HK-2 (cell line): Measurements from ENCODE around the gene BZW2.
A peak's percentile ranks its signal among the peaks of the same experiment; 100 is the strongest.

Experiments
- DNase-seq: peaks from one replicate; pipeline ENCODE4 v3.0.0-alpha.2; 2018; ENCODE audit not compliant: unreplicated experiment

BZW2 gene

DNA sequence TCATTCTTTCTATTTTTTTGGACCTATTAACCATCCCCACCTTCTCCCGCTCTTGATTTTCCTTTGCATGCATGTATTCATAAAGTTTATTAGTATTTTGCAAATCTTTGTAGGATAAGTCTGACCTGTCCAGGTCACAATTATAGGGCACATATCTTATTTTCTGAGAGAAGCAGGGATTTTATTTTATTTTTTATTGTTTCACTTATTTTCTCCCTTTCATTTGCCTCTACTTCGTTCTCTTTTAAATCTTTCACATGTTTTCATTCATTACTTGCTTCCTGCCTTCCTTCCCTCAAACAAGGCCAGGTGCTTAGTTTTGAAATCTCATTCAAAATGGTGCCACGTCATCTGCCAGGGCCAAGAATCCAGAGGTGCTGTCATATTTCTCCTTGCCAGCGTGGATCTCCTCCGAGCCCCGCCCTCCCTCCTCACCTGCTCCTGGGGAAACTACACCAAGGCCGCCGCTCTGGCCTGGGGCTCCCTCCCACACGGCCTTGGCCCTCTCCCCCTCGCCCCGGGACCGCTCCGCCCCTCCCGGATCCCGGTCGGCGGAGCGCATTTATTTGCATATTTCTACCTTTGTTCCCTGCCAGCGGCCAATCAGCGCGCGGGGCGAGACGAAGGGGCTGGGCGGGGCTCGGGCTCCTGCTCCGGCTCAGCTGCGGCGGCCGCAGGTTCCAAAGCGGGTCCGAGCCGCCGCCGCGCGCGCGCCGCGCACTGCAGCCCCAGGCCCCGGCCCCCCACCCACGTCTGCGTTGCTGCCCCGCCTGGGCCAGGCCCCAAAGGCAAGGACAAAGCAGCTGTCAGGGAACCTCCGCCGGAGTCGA lies 107.3 kb downstream of the BZW2 start, which contains the start of gene TSPAN13:
TSPAN13 (plus strand) TSS at position 654 of the 830 bp plus-strand sequence. CDS start 213 bp downstream, outside the sequence.
- DNase-seq, result peak; percentile 94

DNA sequence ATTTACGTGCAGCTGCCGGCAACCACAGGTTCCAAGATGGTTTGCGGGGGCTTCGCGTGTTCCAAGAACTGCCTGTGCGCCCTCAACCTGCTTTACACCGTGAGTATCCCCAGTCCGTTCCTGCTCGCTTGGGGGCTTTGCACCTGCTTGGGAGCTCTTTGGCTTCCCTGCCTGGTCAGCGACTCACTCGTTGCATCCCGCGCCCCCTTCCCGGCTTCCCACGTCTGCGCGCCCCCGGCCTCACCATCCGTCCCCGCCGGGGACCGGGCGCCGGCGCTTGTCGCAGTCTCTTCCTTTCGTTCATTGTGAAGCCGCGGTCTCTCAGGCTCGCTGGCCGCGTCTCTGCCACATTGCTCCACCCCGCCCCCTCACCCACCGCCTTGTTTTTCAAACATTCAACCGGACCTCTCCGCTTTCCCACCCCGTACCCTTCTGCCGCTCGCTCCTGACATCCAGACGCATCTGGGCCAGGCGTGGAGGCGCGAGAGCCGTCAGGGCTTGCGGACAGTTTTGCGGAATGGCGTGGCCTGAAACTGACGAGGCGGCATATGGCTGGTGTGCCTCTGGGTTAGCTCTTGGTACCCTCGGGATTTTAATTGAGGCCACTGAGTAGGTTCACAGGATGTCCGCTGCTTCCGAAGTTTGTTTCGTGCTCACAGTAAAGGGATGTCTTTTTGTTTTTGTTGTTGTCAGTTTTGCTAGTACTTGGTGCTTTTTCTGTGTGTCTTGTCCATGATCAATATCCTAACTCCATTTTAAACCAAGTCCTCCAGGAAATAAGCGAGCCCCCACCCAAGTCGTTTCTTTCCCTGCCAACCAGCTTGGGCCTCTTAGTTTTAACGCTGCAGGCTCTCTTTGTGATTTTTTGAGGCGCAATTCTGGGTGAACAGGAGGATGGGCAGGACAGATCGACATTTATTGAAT lies 108.2 kb downstream of the BZW2 start:
- DNase-seq, result peak; percentile 44

DNA sequence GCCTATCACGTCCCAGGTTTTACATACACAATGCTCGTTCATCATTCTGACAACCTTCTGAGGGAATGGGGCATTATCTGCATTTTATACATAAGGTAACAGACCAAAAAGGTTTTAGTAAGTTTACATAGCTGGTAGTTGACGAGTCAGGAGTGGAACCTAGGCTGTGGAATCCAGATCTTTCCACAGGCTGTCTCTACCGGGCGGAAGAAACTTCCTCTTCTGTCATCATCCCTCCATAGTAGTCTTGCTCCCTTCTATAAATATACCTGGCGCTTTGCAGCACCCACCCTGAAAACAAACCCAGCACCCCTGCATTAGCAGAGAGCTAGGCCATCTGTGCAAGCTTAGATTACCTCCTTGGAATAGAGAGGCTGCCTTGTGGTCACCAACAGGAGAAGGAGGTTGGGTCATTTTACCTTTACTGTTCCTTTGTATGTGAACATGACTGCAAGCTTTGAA lies 108.9 kb downstream of the BZW2 start:
- peak; percentile 10 for DNase-seq

DNA sequence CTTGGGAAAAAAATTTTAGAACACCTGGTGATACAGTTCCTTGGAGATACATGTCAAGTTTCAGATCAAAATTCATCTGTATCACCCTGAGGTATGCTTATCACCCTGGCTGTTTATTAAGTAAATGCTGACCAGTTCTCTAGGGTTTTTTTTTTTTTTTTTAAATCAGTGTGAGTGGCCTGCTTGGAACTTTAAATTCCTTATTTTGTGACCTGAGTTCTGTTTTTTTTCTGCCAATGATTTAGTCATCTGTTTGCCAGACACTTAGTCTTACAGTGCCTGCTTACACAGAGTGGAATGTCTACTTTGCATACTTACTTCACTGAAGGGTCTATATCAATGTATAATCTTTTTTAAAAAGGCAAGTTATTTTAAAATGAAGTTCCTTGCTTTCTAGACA lies 109.4 kb downstream of the BZW2 start:
- no peak for DNase-seq
